ENCODE data around the gene GIMD1.
"Not testable (repeated sequence)": the region's sequence is repeated elsewhere in the genome, so short reads cannot be mapped to it uniquely, and the experiment has no call there.

Gene GIMD1

DNA sequence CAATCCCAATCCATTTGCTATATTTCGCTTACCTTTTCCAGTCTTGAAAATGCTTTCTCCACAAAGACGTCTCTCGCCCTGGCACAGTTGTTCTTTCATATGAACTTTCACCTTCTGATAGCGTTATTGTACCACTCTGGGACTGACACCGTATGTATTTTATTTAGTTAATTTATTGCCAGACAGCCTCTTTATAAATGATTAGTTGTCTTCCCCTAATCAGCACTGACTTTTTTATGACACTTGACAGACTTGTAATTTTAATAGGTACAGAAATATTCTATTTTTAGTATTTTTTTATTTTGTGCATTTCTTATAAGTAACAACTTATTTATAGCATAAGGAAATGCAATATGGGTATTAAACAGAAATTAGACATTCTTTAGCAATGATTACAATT lies at the start of gene GIMD1:
TSS of gene GIMD1 (minus strand) at position 101 of the 400 bp plus-strand sequence. CDS start 1,343 bp downstream, outside the sequence.
- DNase-seq: no peak

- peak; percentile 29 for DNase-seq
Measured at GRCh38 chr4:106414366-106414765, 45.8 kb upstream of the GIMD1 start.

- DNase-seq: peak; percentile 32
Measured at GRCh38 chr4:106409901-106410889, 41.6 kb upstream of the GIMD1 start.

- DNase-seq: not testable (repeated sequence)
Measured at GRCh38 chr4:106408004-106408403, 39.4 kb upstream of the GIMD1 start.

- no peak for DNase-seq
Measured at GRCh38 chr4:106401157-106401556, 32.6 kb upstream of the GIMD1 start.

DNA sequence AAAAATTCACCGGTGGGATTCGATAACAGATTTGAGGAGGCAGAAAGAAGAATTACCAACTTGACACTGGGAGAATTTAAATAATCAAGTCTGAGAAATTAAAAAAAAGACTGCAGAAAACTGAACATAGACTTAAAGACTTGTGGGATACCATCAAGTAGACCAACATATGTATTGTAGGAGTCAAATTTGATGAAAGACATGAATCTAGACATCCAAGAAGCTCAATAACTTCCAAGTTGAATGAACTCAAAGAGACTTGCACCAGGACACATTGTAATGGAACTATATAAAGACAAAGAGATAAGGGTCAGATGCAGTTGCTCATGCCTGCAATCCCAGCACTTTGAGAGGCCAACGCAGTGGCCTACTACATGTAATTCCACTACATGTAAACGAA lies 30.3 kb upstream of the GIMD1 start:
- DNase-seq: not testable (repeated sequence)

GRCh38 chr4:106395582-106395981 lies 27.0 kb upstream of the GIMD1 start:
- no peak for DNase-seq

- DNase-seq: no peak
Measured at GRCh38 chr4:106385853-106386393, 17.3 kb upstream of the GIMD1 start.

DNA sequence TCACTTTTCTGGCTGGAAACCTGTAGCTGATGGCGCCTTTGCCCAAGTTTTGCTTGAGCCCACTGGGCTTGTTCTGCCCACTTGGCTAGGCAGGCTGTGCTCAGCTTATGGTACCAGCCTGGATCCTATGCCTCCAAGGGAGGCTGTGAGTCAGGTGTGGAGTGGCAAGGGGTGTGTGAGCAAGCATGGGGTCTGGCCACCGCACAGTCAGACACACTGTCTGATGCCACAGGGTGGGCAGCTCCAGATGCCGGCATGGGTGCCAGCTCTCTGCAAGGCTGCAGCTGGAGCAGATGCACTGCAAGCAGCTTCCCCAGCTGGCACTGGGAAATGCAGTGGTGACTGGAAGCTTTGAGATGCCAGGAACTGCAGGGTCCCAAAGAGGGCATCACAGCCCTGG lies 16.3 kb upstream of the GIMD1 start:
- DNase-seq: no peak

GRCh38 chr4:106380179-106380578 lies 11.6 kb upstream of the GIMD1 start:
- DNase-seq: no peak

GRCh38 chr4:106373026-106373425 lies 4.4 kb upstream of the GIMD1 start:
- DNase-seq: no peak

GRCh38 chr4:106371161-106371560 lies 2.6 kb upstream of the GIMD1 start:
- no peak for DNase-seq

- no peak for DNase-seq
Measured at GRCh38 chr4:106370214-106370613, 1.6 kb upstream of the GIMD1 start.

DNA sequence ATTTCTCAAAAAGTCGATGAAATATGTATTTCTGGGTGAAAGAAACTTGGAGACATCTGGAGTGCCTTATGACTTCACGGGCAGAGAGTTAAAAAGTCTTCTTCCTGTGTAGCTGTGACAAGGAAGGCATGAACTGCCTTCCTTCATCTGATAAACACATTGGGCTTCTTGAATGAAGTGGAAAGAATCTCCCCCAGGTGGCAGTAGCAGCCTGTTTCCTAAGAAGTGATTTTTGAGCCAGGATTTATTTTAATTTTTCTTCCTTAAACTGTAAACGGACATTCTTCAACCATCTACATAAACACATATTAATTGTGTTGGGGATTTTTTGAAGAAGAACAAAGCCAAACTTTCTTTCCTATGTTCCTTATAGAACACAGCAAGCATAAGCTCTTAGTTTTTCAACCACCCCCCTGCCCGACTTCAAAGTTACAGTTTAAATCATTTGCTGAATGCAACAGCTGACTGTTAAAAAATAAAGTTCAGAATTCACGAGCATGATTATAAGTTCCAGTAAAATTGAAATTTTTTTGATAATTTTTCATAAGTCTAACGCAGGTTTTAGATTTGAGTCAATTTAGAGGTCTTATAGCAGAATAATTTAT lies 980 bp upstream of the GIMD1 start:
- DNase-seq: peak; percentile 71

DNA sequence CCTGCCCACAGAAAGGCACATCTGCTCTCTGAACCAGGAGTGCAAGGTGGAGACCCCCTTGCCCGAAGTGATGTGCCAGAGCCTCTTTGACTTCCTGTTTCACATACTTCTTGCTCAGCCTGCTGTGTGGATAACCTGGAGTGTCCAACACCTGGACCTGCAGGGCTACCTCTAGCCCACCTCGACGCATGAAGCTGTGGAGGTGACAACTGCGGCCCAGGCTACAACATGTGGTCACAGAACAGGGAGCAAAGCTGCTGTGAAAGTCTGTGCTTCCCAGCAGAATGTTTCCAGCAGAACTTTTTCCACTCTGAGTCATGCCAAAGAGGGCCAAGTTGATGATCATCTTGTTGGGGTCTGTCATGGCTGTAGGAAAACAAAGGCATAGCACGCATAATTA lies 1.5 kb downstream of the GIMD1 start:
- DNase-seq: no peak

GRCh38 chr4:106366026-106366425 lies 2.6 kb downstream of the GIMD1 start:
- peak; percentile 45 for DNase-seq

- DNase-seq: peak; percentile 87
Measured at GRCh38 chr4:106365613-106366012, 3.0 kb downstream of the GIMD1 start.

GRCh38 chr4:106364282-106364681 lies 4.3 kb downstream of the GIMD1 start:
- DNase-seq: no peak

GRCh38 chr4:106362086-106362825 lies 6.3 kb downstream of the GIMD1 start:
- DNase-seq: no peak

DNA sequence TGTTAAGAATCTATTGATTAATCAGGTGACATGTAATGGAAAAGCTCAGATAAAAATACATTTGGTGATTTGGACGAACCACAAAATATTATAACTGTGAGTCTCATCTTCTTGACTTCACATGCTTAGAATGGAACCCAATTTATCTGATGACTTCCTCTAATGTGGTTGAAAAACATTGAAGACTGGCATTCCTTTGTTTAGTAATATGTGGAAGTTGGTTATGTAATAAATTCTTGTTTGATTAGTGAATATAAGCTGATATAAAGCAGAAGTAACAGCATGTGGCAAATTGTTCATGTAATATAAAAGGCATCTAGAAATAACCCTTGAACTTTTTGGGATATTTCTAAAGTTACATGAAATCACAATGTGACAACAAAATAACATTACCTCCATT lies 9.7 kb downstream of the GIMD1 start:
- peak; percentile 78 for DNase-seq

- DNase-seq: no peak
Measured at GRCh38 chr4:106355193-106355592, 13.4 kb downstream of the GIMD1 start.

DNA sequence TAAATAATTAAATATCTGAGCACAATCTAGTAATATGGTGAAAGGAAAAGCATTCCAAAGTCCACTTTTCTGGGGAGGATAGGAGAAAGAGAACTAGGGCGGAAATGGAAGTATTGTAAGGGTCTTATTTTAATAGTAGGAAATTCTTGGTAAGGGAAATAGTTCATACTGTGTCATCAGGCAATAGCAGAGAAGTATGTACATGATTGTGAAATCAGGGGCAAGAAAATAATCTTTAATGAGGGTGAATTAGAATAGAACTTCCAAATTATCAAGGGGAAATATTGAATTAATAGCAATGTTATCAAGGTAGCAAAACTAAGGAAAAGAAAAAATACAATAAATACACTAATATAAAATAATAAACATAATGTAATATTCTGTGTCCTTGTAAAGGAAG lies 14.8 kb downstream of the GIMD1 start:
- no peak for DNase-seq

GRCh38 chr4:106351016-106351415 lies 17.6 kb downstream of the GIMD1 start:
- no peak for DNase-seq

All from HCEC 1CT (cell line).